SW 1271 (cell line): ENCODE data around the gene CTBP1.
A peak's percentile ranks its signal among the peaks of the same experiment; 100 is the strongest.

Source experiments
- DNase-seq, 2 experiments: peaks; one replicate each; lab custom pipeline; 2025; lab: John Stamatoyannopoulos, UW

Gene CTBP1

GRCh38 chr4:1196421-1197183 lies 52.3 kb downstream of the CTBP1 start:
- no peak for DNase-seq

GRCh38 chr4:1195891-1196401 lies 53.0 kb downstream of the CTBP1 start:
- DNase-seq, result no peak

DNA sequence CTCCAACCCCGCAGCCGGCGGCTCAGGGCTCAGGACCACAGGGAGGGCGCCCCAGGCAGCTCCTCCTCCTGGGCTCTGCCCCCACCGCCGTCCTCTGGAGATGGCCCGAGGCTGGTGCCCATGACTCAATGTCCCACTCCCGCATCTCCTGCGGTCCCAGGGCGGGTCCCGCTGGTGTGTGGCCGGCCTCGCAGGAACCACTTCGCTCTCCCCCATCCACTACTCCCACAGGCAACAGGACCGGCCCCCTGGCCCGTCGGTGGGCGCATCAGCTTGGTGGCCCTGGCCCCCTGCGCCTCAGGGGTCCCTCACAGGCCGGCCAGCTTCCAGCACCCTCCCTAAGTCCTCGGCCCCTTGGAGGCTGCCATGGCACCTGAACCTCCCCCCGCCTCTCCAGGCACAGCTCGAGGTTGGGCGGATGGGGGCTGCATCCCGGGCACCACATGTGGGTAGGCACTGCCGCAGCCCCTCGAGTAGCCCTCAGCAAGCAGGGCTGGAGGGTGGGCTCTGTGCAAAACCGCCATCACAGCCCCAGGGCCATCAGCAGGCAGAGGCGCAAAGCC lies 53.7 kb downstream of the CTBP1 start:
- no peak for DNase-seq

- no peak for DNase-seq
Observed at GRCh38 chr4:1194010-1194900, 54.7 kb downstream of the CTBP1 start.

DNA sequence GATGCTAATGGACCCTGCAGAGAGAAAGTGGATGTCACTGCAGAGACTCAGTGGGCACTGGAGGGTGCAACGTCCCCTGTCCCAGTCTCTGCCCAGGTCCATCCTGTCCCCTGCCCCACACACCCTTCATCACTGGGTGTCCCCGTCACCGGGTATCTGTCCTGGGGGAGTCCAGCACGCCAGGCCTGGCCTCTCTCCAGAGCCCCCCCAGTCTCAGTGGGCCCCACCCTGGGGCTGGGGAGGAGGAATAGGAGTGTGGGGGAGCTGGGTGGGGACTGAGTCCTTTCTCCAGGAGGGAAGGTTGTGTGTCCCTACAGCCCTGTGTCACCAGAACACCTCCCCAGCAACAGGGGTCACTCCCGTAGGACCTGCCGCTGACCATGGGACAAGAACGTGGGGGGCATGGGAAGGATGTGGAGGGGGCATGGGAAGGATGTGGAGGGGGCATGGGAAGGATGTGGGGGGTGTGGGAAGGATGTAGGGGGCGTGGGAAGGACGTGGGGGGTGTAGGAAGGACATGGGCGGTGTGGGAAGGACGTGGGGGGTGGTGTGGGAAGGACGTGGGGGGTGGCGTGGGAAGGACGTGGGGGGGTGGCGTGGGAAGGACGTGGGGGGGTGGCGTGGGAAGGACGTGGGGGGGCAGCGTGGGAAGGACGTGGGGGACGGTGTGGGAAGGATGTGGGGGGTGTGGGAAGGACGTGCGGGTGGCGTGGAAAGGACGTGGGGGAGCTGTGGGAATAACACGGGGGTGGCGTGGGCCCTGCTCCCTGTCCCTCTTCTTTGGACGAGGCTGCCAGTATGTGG lies 55.5 kb downstream of the CTBP1 start:
- DNase-seq, result no peak

DNA sequence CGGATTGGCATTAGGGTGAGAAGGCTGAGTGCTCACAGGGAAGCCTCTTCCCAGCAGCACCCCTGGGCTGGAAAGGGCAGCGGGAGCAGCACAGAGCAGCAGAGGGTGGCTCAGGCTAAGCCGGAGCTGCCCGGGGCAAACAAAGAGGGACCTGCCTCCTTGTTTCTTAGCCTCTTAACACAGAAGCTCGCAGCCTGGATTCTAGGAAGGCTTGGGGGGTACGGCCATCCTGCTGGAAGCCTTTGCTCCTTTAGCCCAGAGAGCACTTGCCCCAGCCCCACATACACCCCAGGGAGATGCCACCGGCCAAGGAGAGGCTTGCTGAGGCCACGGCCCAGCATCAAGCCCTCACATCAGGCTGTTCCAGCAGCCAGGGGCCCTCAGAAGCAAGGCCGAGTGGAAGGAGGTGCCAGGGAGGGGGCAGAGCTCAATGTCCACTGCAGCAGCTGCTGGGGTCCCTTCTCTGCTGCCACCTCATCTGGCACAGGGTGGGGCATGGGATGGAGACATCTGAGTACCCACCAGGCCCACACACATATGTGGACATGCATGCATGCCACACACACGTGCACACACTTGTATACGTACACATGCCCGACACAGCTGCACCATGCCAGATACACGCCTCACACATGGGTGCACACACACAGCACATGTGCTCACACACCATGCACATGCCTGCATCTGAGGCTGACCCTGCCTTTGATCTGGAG lies 56.3 kb downstream of the CTBP1 start:
- DNase-seq, result no peak

DNA sequence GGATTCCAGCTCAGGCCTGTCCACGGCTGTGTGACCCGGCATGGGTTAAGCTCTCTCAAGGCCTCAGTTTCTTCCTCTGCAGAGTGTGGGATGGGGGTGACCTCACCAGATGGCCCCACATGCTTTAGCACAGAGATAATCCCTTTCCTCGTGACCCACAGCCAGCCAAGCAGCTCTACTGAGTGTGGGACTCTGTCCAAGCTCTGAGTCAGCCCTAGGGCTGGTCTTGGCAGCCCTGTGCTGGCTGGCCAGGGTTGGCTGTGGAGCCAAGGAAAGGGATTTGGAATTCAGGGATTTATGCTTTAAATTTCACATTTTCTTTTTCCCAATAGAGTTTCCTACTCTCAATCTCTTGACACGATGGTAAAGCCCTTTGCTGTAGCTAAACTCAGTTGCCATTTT lies 56.8 kb downstream of the CTBP1 start:
- DNase-seq, result peak in 1 of 2 experiments; percentile 28

- DNase-seq, result no peak
Observed at GRCh38 chr4:1191621-1192020, 57.3 kb downstream of the CTBP1 start.

- no peak for DNase-seq
Observed at GRCh38 chr4:1187182-1187581, 61.7 kb downstream of the CTBP1 start.

GRCh38 chr4:1183985-1184773 lies 64.8 kb downstream of the CTBP1 start:
- no peak for DNase-seq

DNA sequence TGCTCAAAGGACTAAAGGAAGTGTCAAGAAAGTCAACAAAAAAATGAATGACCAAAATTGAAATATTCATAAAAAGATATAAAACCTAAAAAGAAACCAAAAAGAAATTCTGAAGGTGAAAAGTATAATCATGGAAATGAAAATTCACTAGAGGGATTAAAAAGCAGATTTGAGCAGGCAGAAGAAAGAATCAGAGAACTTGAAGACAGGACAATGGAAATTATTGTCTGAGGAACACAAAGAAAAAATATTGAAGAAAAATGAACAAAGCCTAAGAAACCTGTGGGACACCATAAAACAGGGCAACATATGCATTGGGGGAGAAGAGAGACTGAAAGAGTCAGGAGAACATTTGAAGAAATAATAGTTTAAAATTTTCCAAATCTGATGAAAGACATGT lies 66.6 kb downstream of the CTBP1 start:
- no peak for DNase-seq

DNA sequence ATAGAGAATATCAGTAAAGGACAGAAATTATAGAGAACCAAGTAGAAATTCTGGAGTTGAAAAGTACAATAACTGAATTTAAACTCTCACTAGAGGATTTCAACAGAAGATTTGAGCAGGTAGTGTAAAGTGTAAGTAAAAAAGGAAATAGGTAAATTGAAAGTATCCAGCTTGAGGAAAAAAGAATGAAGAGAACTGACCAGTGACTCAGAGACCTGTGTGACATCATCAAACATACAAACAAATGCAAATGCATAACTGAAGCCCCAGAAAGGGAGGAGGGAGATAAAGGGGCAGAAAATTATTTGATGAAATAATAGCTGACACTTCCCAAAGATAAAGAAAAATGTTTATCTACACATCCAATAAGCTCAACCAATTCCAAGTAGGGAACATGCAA lies 68.3 kb downstream of the CTBP1 start:
- no peak for DNase-seq

GRCh38 chr4:1179976-1180375 lies 69.0 kb downstream of the CTBP1 start:
- no peak for DNase-seq

DNA sequence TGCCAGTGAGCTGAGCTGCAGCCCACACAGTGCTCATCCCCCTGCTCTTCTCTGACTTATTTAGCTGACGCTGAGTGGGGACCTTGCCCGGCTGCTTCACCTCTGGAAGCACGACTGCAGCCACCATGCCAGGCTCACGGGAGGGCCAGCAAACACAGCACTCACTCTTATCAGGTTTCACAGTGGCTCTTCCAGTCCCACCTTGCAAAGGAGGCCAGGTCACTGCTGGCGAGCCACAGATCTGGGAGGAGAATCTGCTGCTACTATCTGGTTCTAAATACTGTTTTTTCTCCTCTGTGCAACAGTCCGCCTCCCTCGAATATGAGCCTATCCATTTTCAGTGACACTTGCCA lies 69.9 kb downstream of the CTBP1 start:
- DNase-seq, result no peak

DNA sequence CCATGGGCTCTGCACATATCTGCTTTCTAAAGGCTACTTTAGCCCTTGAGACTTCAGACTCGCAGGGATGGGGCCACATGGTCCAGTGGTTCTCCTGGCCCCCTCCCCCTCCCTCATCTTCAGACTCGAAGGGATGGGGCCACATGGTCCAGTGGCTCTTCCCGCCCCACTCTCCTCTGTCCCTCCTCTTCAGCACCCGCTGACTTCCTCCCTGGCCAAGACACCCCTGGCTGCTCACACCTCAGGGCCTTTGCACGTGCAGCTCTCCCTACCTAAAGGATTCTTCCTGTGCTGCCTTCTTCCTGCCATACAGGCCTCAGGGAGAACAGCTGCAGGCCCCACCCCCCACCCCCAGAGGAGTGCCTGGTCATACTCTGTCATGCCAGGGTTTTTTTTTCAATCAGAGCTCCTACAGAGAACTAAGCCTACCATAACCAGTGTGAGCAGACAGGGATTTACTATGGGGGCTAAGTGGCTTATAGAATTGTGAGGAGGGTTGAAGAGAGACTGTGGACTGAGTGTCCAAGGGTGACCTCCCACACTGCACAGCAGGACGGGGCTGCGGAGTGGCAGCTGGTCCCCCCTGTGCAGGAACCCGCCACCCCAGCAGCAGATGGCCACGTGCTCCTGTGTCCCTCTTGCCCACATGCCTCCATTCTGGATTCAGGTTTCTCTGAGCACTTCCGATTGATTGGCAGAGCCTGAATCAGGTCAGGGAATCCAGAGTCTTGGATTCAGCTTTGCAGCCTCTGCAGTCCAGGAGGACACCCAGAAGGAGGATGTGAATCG lies 70.4 kb downstream of the CTBP1 start:
- no peak for DNase-seq

- DNase-seq, result no peak
Observed at GRCh38 chr4:1177274-1178141, 71.4 kb downstream of the CTBP1 start.

DNA sequence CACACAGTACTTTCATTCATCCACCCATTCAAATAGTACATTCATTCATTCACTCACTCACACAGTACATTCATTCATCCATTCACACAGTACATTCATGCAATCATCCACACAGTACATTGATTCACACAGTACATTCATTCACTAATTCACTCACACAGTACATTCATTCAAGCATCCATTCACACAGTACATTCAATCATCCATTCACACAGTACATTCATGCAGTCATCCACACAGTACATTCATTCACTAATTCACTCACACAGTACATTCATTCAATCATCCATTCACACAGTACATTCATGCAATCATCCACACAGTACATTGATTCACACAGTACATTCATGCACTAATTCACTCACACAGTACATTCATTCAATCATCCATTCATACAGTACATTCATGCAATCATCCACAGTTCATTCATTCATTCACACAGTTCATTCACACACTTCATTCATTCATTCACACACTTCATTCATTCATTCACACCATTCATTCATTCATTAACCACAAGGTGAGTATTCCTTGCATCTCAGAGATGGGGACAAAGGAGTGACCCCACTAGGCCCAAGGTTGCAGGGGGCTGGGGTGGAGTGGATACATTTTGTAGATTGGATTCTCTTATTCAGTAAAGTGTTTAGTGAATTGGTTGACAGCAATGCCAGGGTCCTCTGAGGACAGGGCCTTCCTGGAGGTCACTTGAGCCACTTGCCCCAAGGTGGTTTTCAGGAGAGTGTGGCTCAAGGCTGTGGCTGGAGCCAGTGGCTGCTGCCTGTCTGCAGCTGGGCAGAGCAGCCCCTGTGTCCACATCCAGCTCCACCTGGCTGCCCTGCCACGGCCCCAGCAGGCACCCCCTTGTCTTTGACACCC lies 72.3 kb downstream of the CTBP1 start:
- DNase-seq, result no peak
